GM12864 (cell line): ENCODE results near the gene NME2.
"Not testable (repeated sequence)": the region's sequence is repeated elsewhere in the genome, so short reads cannot be mapped to it uniquely, and the experiment has no call there.

ENCODE experiments used
- DNase-seq: peaks from one replicate; pipeline ENCODE4 v3.0.0-alpha.2; 2011; ENCODE audit warnings: low read depth
- H3K4me3 ChIP-seq: 2 replicates; pipeline ENCODE4 v1.5.1; 2011; ENCODE audit warnings: mild to moderate bottlenecking, low read depth, low read length, control low read depth
- TF ChIP-seq, protein P1 (sequence below): IDR thresholded peaks from 2 replicates; pipeline ENCODE4 v1.5.1; 2011; ENCODE audit warnings: low read depth, mild to moderate bottlenecking, moderate library complexity, low read length, control low read depth, inconsistent platforms; ENCODE audit errors: missing control alignments

The NME2 gene

DNA sequence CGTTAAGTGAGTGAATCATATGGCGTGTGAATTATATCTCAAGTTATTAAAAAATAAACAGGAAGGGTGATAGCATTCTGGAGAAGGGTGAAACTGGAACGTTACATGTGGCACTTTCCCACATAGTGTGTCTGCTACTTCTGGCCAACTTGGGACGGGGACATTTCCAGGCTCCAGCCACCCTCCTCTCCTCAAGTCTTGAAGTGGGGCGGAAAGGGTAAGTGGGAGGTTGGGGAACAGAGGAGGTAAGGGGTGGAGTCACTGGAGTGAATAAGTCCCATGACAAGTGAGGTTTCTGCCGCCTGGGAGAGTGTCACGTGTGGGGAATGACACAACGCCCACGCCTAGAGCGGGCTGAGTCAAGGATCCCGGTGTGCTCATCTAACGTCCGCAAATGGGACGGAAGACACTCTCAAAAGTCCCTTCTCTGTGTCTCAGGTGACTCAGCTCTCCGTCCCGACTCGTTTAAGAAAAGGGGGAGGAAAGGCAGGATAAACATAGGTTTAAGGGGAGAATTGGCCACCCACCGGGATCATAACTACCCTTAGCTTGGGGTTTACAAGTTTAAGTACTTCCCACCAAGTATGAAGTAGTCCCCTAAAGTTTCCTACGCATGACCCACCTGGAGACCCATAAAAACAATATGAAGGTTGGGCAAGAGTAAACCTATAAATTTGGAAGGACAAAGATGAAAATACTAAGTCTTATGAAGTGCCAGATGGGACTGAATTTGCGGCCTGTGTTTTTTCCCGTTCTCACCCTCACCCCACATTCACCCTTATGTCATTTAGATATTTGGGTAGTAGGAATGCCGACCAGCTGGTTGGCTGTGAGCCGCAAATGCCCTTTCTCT is 44.4 kb upstream of the NME2 start:
- TF ChIP-seq, protein P1, sequence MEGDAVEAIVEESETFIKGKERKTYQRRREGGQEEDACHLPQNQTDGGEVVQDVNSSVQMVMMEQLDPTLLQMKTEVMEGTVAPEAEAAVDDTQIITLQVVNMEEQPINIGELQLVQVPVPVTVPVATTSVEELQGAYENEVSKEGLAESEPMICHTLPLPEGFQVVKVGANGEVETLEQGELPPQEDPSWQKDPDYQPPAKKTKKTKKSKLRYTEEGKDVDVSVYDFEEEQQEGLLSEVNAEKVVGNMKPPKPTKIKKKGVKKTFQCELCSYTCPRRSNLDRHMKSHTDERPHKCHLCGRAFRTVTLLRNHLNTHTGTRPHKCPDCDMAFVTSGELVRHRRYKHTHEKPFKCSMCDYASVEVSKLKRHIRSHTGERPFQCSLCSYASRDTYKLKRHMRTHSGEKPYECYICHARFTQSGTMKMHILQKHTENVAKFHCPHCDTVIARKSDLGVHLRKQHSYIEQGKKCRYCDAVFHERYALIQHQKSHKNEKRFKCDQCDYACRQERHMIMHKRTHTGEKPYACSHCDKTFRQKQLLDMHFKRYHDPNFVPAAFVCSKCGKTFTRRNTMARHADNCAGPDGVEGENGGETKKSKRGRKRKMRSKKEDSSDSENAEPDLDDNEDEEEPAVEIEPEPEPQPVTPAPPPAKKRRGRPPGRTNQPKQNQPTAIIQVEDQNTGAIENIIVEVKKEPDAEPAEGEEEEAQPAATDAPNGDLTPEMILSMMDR: no peak
- H3K4me3 ChIP-seq: peak overlapping the region; percentile 63
- DNase-seq: peak; percentile 89

DNA sequence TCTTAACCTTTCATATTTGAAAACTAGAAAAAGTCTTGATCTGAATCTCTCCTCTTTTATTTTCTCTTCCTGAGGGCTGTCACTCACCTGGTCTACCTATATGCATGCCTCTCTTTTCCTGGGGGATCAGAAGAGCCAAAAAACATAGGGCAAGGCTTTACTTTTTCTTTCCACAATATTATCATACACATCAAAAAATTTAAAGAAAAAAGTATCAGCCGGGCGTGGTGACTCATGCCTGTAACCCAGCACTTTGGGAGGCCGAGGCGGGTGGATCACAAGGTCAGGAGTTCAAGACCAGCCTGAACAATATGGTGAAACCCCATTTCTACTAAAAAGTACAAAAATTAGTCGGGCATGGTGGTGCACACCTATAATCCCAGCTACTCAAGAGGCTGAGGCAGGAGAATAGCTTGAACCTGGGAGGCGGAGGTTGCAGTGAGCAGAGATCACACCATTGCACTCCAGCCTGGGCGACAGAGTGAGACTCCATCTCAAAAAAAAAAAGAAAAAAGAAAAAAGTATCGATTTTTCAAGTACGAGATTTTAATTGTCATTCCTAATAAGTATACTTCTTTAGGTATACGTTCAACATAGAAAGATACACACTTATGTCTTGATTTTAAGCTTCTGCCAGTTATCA is 43.6 kb upstream of the NME2 start:
- H3K4me3 ChIP-seq: not testable (repeated sequence)

DNA sequence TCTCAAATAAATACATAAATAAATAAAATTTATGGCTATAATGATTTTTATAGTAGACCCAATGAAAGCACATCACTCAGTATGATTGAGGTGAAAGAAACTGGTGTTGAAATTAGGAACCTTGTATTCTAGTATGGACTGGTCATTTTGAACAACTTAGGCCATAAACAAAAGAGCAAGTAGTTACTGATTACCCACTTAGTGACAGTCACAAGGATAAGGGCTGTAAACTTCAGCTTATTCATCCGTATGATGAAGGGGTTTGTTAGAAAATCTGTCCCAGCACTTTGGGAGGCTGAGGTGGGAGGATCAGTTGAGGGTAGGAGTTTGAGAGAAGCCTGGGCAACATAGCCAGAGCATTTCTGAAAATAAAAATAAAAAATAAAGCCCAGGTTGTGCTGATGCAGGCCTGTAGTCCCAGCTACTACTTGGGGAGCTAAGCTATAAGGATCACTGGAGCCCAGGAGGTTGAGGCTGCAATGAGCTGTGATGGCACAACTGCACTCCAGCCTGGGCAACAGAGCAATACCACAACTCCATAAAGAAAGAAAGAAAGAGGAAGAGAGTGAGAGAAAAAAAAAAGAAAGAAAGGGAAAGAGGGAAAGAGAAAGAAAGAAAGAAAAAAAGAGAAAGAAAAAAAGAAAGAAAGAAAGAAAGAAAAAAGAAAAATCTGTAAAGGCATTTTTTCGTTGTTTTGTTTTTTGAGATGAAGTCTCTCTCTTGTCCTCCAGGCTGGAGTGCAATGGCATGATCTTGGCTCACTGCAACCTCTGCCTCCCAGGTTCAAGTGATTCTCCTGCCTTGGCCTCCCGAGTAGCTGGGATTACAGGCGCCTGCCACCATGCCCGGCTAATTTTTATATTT is 41.3 kb upstream of the NME2 start:
- H3K4me3 ChIP-seq: no peak overlapping the region
- no peak for DNase-seq
- TF ChIP-seq, protein P1: no peak

More for the DNA sequence above, 43.6 kb upstream of the NME2 start:
- DNase-seq: not testable (repeated sequence)

DNA sequence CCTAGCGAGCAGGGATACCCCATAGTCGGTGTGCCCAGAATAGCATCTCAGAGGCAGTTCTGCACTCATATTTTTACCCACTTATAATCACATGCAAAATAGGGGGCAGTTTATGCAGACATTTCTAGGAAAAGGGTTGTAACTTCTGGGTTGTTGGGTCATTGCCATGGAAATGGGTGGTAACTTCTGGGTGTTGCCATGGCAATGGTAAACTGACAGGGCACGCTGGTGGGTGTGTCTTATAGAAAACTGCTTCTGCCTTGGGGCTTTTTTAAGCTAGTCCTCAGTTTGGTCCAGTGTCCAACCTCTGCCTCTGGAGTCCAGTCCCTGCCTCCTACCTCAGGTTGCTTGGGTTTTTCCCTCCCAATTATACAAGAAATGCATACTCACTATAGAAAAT is 38.1 kb upstream of the NME2 start:
- TF ChIP-seq, protein P1: no peak
- no peak for DNase-seq
- H3K4me3 ChIP-seq: no peak overlapping the region

DNA sequence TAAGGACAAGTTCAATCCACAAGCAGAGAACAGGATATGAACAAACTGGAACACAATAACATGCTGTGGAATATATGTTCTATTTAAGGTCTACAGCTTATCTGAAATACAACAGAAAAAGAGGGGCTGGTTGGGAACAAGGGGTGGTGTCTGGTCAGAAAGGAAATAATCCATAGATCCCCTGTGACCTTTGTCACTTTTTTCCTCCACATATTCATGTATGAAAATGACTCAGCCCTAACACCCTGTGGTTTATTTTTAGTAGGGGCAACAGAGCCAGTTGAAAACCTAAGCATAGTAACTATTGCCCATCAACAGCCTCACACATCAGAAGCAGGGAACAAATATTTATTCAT is 33.3 kb upstream of the NME2 start:
- no peak overlapping the region for H3K4me3 ChIP-seq
- DNase-seq: no peak
- TF ChIP-seq, protein P1: no peak

DNA sequence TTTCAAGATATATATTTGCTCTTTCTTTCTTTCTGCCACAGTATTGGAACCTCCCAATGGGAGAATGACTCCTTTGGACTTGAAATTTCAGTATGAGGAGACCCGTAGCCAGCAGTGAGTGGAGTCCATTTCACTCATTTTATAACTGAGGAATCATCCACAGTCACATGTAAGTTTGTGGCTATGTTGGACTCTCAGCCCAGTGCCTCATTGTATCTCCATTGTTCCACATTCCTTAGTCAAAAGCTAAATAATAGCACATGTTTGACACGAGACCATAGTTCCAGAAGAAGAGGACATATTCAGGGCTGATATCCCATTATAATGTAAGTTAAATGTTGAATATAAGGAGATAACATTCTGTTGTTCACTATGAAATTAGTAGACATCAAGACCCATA is 32.8 kb upstream of the NME2 start:
- TF ChIP-seq, protein P1: no peak
- H3K4me3 ChIP-seq: no peak overlapping the region
- DNase-seq: no peak

DNA sequence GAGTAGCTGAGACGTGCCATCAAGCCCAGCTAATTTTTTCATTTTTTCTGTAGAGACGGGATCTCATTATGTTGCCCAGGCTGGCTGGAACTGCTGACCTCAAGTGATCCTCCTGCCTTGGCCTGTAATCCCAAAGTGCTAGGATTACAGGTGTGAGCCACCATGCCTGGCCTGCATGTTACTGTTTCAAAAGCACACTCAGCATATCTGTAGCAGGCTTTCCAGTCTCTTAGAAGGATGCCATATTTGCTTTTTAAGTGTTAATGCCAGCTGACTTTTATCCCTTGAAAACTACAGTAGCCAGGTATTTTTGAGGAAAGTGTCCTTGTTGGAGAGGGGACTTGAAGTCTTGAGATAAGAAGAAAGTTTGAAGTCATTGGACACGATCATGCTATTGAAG is 30.3 kb upstream of the NME2 start:
- TF ChIP-seq, protein P1: no peak
- no peak for DNase-seq

More for the DNA sequence above, 30.3 kb upstream of the NME2 start:
- H3K4me3 ChIP-seq: no peak overlapping the region
